ENCODE measurements around the gene TSPAN7.

Gene TSPAN7

DNA sequence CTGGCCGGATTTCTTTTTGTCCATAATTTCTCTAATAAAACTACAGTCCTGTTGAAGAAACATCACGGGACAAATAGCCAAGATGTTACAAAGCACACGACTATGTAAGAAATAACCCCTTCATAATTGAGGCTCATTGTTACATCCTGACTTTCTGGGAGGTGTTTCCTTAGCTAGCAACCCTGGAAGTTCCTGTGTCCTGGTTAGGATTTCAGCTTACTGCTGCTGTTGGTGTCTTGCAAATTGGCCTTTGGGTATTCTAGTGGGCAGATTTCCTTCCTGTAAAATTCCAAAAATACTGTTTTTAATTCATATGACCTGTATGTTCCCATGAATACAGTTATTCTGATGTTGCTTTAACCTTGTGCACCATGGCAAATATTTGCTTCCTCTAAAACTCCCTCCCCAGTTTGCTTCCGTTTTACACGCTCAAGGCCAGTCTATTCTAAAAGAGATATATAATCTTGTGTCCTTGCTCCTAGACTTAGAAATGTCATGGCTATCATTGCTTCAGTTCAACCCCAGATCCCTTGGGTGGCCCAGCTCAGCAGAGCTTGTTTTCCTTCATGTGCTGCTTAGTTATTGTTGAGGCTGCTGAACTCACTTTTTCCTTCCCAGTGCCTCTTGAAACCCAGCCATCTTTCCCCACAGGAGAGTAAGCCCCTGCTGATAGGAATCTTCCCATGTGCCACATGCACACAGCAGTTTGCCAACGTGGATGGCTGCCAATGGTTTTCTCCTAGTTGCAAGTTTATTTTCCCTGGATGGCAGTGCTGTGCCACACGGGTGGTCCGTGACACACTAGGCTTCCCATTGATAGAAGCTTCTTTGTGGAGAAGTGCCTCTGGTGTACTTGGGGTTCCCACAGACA lies 75.8 kb downstream of the TSPAN7 start:
- TF ChIP-seq, protein P1, sequence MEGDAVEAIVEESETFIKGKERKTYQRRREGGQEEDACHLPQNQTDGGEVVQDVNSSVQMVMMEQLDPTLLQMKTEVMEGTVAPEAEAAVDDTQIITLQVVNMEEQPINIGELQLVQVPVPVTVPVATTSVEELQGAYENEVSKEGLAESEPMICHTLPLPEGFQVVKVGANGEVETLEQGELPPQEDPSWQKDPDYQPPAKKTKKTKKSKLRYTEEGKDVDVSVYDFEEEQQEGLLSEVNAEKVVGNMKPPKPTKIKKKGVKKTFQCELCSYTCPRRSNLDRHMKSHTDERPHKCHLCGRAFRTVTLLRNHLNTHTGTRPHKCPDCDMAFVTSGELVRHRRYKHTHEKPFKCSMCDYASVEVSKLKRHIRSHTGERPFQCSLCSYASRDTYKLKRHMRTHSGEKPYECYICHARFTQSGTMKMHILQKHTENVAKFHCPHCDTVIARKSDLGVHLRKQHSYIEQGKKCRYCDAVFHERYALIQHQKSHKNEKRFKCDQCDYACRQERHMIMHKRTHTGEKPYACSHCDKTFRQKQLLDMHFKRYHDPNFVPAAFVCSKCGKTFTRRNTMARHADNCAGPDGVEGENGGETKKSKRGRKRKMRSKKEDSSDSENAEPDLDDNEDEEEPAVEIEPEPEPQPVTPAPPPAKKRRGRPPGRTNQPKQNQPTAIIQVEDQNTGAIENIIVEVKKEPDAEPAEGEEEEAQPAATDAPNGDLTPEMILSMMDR (IDR thresholded peaks at IDR 0.05; ENCODE audit: low read depth, low read length, missing control alignments): no peak
- no peak for DNase-seq (ENCODE audit: extremely low read depth, low read depth)
- no peak overlapping the region for H3K4me3 ChIP-seq (replicated peaks; ENCODE audit: low read depth, low read length)

DNA sequence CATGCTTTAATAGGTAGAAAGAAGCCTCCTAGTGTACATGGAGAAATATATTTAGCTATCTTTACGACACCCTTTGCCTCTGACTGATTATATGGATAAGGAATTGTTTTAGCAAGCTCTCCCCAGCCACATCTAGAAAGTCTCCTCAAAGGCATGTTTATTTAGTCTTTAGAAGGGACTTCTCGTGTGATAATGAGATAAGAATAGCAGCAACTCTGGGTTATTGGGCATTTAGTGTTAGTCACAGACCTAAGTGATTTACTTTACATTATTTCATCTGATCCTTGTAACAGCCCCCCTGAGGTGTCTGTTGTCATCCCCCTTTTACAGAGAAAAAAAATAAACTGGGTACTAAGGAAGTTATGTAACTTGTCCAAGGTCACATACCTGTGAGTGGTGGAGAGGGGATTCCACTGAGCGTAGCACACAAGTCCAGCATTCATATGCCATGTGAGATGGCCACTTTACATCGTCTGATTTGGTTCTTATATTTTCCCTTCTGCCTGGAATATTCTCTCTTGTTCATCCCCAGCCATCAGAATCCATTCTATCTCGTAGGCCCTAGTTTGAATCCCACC lies 77.7 kb downstream of the TSPAN7 start:
- TF ChIP-seq, protein P1 (IDR thresholded peaks at IDR 0.05; ENCODE audit: low read depth, low read length, missing control alignments): no peak
- DNase-seq (ENCODE audit: extremely low read depth, low read depth): no peak
- no peak overlapping the region for H3K4me3 ChIP-seq (replicated peaks; ENCODE audit: low read depth, low read length)

DNA sequence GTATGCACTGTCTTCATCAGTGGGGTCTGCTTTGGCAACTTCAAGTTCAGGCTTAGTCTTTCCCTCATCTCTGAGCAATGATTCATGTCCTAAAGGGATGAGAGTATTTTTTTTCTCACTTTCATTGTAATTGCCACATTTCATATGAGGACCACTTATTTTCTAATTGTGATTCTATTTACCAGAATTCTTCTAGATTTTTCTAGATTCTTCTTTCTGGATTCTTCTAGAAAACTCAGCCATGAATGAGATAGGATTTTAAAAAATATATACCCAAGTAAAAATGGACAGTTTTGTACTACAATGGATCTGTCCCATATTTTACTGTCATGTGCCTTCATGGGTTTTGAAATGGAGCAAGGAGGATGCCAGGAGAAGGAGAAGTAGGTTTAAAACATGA lies 78.4 kb downstream of the TSPAN7 start:
- no peak for DNase-seq (ENCODE audit: extremely low read depth, low read depth)
- TF ChIP-seq, protein P1 (IDR thresholded peaks at IDR 0.05; ENCODE audit: low read depth, low read length, missing control alignments): no peak
- no peak overlapping the region for H3K4me3 ChIP-seq (replicated peaks; ENCODE audit: low read depth, low read length)

DNA sequence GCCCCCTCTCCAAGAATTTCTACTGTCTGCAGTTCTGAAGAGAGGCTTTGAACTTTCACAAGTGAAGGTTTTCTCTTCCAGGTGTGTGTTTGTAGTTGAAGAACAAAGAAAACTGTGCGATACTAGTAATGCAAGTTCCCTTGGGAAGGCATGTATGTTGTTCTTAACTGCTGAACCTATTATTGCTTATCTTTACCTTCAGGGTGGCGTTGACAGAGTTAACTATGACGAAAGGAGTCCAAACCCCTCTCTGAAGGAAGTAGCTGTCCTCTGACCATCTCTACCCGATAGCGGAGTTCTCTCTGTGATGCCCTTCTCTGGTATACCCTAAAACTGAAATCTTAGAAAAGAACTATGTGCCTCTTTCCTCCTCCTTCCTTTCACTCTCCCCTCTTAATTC lies 79.9 kb downstream of the TSPAN7 start:
- DNase-seq (ENCODE audit: extremely low read depth, low read depth): no peak
- H3K4me3 ChIP-seq (replicated peaks; ENCODE audit: low read depth, low read length): no peak overlapping the region
- TF ChIP-seq, protein P1 (IDR thresholded peaks at IDR 0.05; ENCODE audit: low read depth, low read length, missing control alignments): no peak

DNA sequence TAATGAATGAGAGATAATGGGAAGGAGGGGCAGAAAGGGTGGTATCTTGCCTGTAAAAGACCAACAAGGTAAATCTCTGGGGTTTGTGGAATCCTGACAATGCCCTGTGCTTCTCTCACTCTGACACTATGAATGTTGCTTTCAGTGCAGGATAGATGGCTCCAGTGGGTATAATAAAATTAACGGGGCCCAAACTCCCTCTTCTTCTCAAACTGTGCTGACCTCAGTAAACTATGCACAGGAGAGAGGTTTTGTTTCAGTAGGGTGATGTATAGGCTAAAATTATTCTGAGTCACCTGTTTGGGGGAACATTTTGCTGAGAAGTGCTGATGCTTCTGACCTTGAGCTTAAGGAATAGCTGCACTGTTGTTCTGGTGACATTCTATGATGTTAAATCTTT lies 82.6 kb downstream of the TSPAN7 start:
- DNase-seq (ENCODE audit: extremely low read depth, low read depth): no peak
- TF ChIP-seq, protein P1 (IDR thresholded peaks at IDR 0.05; ENCODE audit: low read depth, low read length, missing control alignments): no peak
- H3K4me3 ChIP-seq (replicated peaks; ENCODE audit: low read depth, low read length): no peak overlapping the region

DNA sequence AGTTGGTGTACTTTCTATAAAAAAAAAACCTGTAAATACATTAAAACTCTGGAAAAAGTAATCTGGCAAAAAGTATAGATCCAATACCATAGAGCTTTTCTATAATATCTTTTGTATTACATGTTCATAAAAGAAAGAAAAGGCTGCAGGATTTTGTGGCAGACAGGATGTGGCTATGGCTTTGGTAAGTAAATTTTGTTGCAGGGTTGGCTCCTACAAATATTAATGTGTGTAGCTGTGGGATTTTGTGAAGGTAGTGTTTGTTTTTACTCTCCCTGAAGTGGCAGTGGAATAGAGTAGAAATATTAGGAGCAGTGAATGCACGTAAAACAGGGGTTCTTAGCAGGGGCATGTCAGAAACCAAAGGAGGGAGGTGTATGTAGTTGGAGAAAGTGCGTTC lies 84.8 kb downstream of the TSPAN7 start:
- TF ChIP-seq, protein P1 (IDR thresholded peaks at IDR 0.05; ENCODE audit: low read depth, low read length, missing control alignments): no peak
- H3K4me3 ChIP-seq (replicated peaks; ENCODE audit: low read depth, low read length): no peak overlapping the region
- no peak for DNase-seq (ENCODE audit: extremely low read depth, low read depth)

Measured in HFF-Myc (cell line).